Thyroid gland (tissue), 4 donors: ENCODE data around the gene ADAMTS16. TPM values are rescaled to one million over a fixed set of nuclear protein-coding genes. Genes with fewer than 3 reads are reported as not detected.

ENCODE experiments used
- DNase-seq, 2 donors: peaks; one replicate each; pipeline ENCODE4 v3.0.0-alpha.2; 2019
- H3K27ac ChIP-seq, 3 donors: fragments of 200-600 bp; sonication (generic); 1 replicate in 2 of 3; 2 replicates in 1 of 3; pipeline ENCODE4 v1.5.1; 2016 to 2019; ENCODE audit warnings: mild to moderate bottlenecking in 1 of 3, moderate library complexity in 1 of 3
- H3K27me3 ChIP-seq: fragments of 200-600 bp; sonication (generic); one replicate; pipeline ENCODE4 v1.5.1; 2019
- H3K36me3 ChIP-seq, 2 donors: fragments of 200-600 bp; sonication (generic); one replicate each; pipeline ENCODE4 v1.5.1; 2016 to 2019
- H3K4me1 ChIP-seq, 2 donors: fragments of 200-600 bp; sonication (generic); one replicate each; pipeline ENCODE4 v1.5.1; 2017 to 2019
- H3K4me3 ChIP-seq, 3 donors: fragments of 200-600 bp; sonication (generic); replicated peaks in 1 of 3; 1 replicate in 2 of 3; 2 replicates in 1 of 3; pipeline ENCODE4 v1.5.1; 2016; ENCODE audit warnings: mild to moderate bottlenecking in 1 of 3
- H3K9me3 ChIP-seq: fragments of 200-600 bp; sonication (generic); one replicate; pipeline ENCODE4 v1.5.1; 2017
- CTCF ChIP-seq, 6 experiments: fragments of 200-600 bp in 3 of 6; fragments of 450-650 bp in 3 of 6; sonication (generic) in 3 of 6; IDR thresholded peaks; one replicate each; pipeline ENCODE4 v1.5.1; 2016 to 2019; ENCODE audit warnings: antibody characterized with exemption in 6 of 6, mild to moderate bottlenecking in 2 of 6, inconsistent platforms in 1 of 6, moderate library complexity in 1 of 6
- POLR2A ChIP-seq, 2 donors: fragments of 450-650 bp; IDR thresholded peaks; one replicate each; pipeline ENCODE4 v1.6.1; 2017; ENCODE audit warnings: antibody characterized with exemption in 2 of 2, mild to moderate bottlenecking in 2 of 2, moderate library complexity in 1 of 2
- WGBS, 2 donors: methylation state at CpG; one replicate each; pipeline ENCODE4 v1.1.5; 2017; 5-methylcytosine and 5-hydroxymethylcytosine counted together
- intact Hi-C: fragments of 100-400 bp; cut with DNase I; formaldehyde crosslinking; loops from one replicate; pipeline ENCODE4 v1.15.1; 2023
- total RNA-seq, 4 donors: library from RNA; depleted of rRNA; stranded (reverse); fragments of >200 nt; gene quantifications; one replicate each; pipeline ENCODE4 v1.2.3, GENCODE V29; 2016

Gene ADAMTS16
- total RNA-seq, 4 donors from 2014 or later = 0.11 to 1.0 (median 0.16) TPM

- intact Hi-C loops = no loop called here
- Histone ChIP-seq H3K27ac (no peak overlapping the region), H3K4me1 (no peaks in the 10 kb centered on the region), H3K4me3 (no peak overlapping the region), H3K9me3 (no peaks in the 10 kb centered on the region), H3K36me3 (no peaks in the 10 kb centered on the region), H3K27me3 (no peaks in the 10 kb centered on the region)
- no peak for DNase-seq
- 53 to 66% methylated on average over 6 to 10 of the region's 10 CpGs for WGBS, 2 donors
- no peak for TF ChIP-seq CTCF (IDR thresholded peaks at IDR 0.05)
- TF ChIP-seq POLR2A (IDR thresholded peaks at IDR 0.05) = no peak
Measured at GRCh38 chr5:5183933-5184332, 43.8 kb downstream of the ADAMTS16 start.

- H3K4me3 ChIP-seq = no peak overlapping the region
- no peak for TF ChIP-seq POLR2A (IDR thresholded peaks at IDR 0.05)
- TF ChIP-seq CTCF (IDR thresholded peaks at IDR 0.05) = no peak
- no peaks in the 10 kb centered on the region for H3K36me3 ChIP-seq
- H3K9me3 ChIP-seq = no peaks in the 10 kb centered on the region
- H3K27ac ChIP-seq = no peak overlapping the region
- H3K27me3 ChIP-seq = no peaks in the 10 kb centered on the region
- 54 to 64% methylated on average over 11 of the region's 11 CpGs for WGBS, 2 donors
- DNase-seq = no peak
- no peaks in the 10 kb centered on the region for H3K4me1 ChIP-seq
- intact Hi-C loops = no loop called here
Measured at GRCh38 chr5:5188376-5189050, 48.4 kb downstream of the ADAMTS16 start.

- WGBS, 2 donors = 91% methylated on average over 7 of the region's 7 CpGs
Measured at GRCh38 chr5:5189051-5189430, 48.9 kb downstream of the ADAMTS16 start.

GRCh38 chr5:5191906-5192305, 51.8 kb downstream of the ADAMTS16 start:
- Histone ChIP-seq H3K4me3 (no peak overlapping the region), H3K9me3 (no peaks in the 10 kb centered on the region), H3K4me1 (no peaks in the 10 kb centered on the region), H3K27ac (no peak overlapping the region), H3K36me3 (no peaks in the 10 kb centered on the region), H3K27me3 (no peaks in the 10 kb centered on the region)
- 73 to 77% methylated on average over 3 of the region's 3 CpGs for WGBS, 2 donors
- intact Hi-C loops = no loop called here
- DNase-seq = no peak
- no peak for TF ChIP-seq POLR2A (IDR thresholded peaks at IDR 0.05)
- TF ChIP-seq CTCF (IDR thresholded peaks at IDR 0.05) = no peak

More at GRCh38 chr5:5189051-5189430, 48.9 kb downstream of the ADAMTS16 start:
- Histone ChIP-seq H3K9me3 (no peaks in the 10 kb centered on the region), H3K4me1 (no peaks in the 10 kb centered on the region), H3K27me3 (no peaks in the 10 kb centered on the region), H3K36me3 (no peaks in the 10 kb centered on the region), H3K27ac (no peak overlapping the region), H3K4me3 (no peak overlapping the region)
- DNase-seq = no peak
- intact Hi-C loops = no loop called here
- TF ChIP-seq POLR2A (IDR thresholded peaks at IDR 0.05) (no peak), CTCF (IDR thresholded peaks at IDR 0.05) (no peak)

- Histone ChIP-seq H3K27me3 (no peaks in the 10 kb centered on the region), H3K36me3 (no peaks in the 10 kb centered on the region), H3K4me3 (no peak overlapping the region), H3K27ac (no peak overlapping the region), H3K4me1 (no peaks in the 10 kb centered on the region), H3K9me3 (no peaks in the 10 kb centered on the region)
- WGBS, 2 donors = 73 to 81% methylated on average over 2 of the region's 2 CpGs
- intact Hi-C loops = no loop called here
- no peak for TF ChIP-seq POLR2A (IDR thresholded peaks at IDR 0.05)
- no peak for TF ChIP-seq CTCF (IDR thresholded peaks at IDR 0.05)
- no peak for DNase-seq
Measured at GRCh38 chr5:5192681-5193080, 52.6 kb downstream of the ADAMTS16 start.
